Measurements from ENCODE around the gene SGO2. TPM values are rescaled to one million over a fixed set of nuclear protein-coding genes. Genes with fewer than 3 reads are reported as not detected.

SGO2 gene
- total and polyA plus RNA-seq, 2 donors (not counting 1 experiment from before 2014, with no cell fraction given), result 0.89 to 5.3 TPM

- H3K9me3 ChIP-seq (ENCODE audit: control extremely low read depth in 1 of 3, control insufficient read depth in 2 of 3, insufficient read depth in 1 of 3, low read length in 2 of 3), result no peaks in the 10 kb centered on the region
- H3K4me3 ChIP-seq (ENCODE audit: control extremely low read depth in 1 of 5, extremely low read depth in 1 of 5, insufficient read depth in 1 of 5, low read depth in 2 of 5, low read length in 4 of 5), result no peak overlapping the region
- ChIA-PET CTCF (no interaction called here), POLR2A (no interaction called here)
- no peak overlapping the region for H3K4me2 ChIP-seq (replicated peaks; ENCODE audit: low read depth, low read length, poor library complexity, severe bottlenecking)
- H3K27me3 Mint-ChIP-seq, result no peaks in the 10 kb centered on the region
- H3K36me3 ChIP-seq (replicated peaks in 1 of 2; ENCODE audit: control extremely low read depth in 1 of 2, control insufficient read depth in 1 of 2, extremely low read depth in 1 of 2, insufficient read depth in 2 of 2, low read length in 1 of 2), result peaks cover 23 to 53% of the 10 kb centered on the region in 2 experiments
- ATAC-seq (ENCODE audit: low read depth) (no peak), DNase-seq (no peak)
- no peaks in the 10 kb centered on the region for H3K4me1 Mint-ChIP-seq
- no peak overlapping the region for H3K27ac ChIP-seq (ENCODE audit: low read length in 2 of 2)
- no peak overlapping the region for H3K4me3 Mint-ChIP-seq
- WGBS (ENCODE audit: insufficient coverage), result 98% methylated on average over 22 of the region's 22 CpGs
- H4K20me1 ChIP-seq (ENCODE audit: control insufficient read depth, insufficient read depth, low read length, poor library complexity, severe bottlenecking), result no peaks in the 10 kb centered on the region
- H3K9me3 Mint-ChIP-seq (ENCODE audit: insufficient read depth), result no peaks in the 10 kb centered on the region
- no peaks in the 10 kb centered on the region for H3K79me2 ChIP-seq (ENCODE audit: control insufficient read depth, insufficient read depth, low read length)
- no peak for TF ChIP-seq EZH2 (IDR thresholded peaks at IDR 0.05; ENCODE audit: borderline replicate concordance, insufficient read depth, low read depth, low read length, poor library complexity, severe bottlenecking)
- TF ChIP-seq CTCF (IDR thresholded peaks at IDR 0.05), result no peak
- H3K4me1 ChIP-seq (ENCODE audit: control insufficient read depth in 2 of 2, insufficient read depth in 2 of 2, low read length in 2 of 2), result no peaks in the 10 kb centered on the region
- intact Hi-C loops (cut with micrococcal nuclease), result no loop called here
- H2AFZ ChIP-seq (ENCODE audit: insufficient read depth, low read depth, low read length, poor library complexity, severe bottlenecking), result no peak overlapping the region
- H3K9ac ChIP-seq (ENCODE audit: low read length), result no peak overlapping the region
- no peaks in the 10 kb centered on the region for H3K27me3 ChIP-seq (replicated peaks in 1 of 4; ENCODE audit: control extremely low read depth in 1 of 4, control insufficient read depth in 3 of 4, insufficient read depth in 4 of 4, low read length in 3 of 4)
- no peak overlapping the region for H3K27ac Mint-ChIP-seq
Observed at GRCh38 chr2:200490001-200490400, 36.0 kb upstream of the SGO2 start.

GRCh38 chr2:200492656-200493055 is 33.4 kb upstream of the SGO2 start:
- CTCF ChIA-PET, result interaction anchor here (2.2 kb wide), 1 partner anchor 9 kb away, joined by 11 read pairs; no protein-coding TSS in a partner anchor
- Histone ChIP-seq H3K4me1 (ENCODE audit: control insufficient read depth in 2 of 2, insufficient read depth in 2 of 2, low read length in 2 of 2) (no peaks in the 10 kb centered on the region), H3K27ac (ENCODE audit: low read length in 2 of 2) (no peak overlapping the region), H3K36me3 (replicated peaks in 1 of 2; ENCODE audit: control extremely low read depth in 1 of 2, control insufficient read depth in 1 of 2, extremely low read depth in 1 of 2, insufficient read depth in 2 of 2, low read length in 1 of 2) (peaks cover 26 to 62% of the 10 kb centered on the region in 2 experiments), H3K4me3 (ENCODE audit: control extremely low read depth in 1 of 5, extremely low read depth in 1 of 5, insufficient read depth in 1 of 5, low read depth in 2 of 5, low read length in 4 of 5) (no peak overlapping the region), H3K9ac (ENCODE audit: low read length) (no peak overlapping the region), H3K79me2 (ENCODE audit: control insufficient read depth, insufficient read depth, low read length) (no peaks in the 10 kb centered on the region), H4K20me1 (ENCODE audit: control insufficient read depth, insufficient read depth, low read length, poor library complexity, severe bottlenecking) (no peaks in the 10 kb centered on the region), H3K4me2 (replicated peaks; ENCODE audit: low read depth, low read length, poor library complexity, severe bottlenecking) (no peak overlapping the region), H3K9me3 (ENCODE audit: control extremely low read depth in 1 of 3, control insufficient read depth in 2 of 3, insufficient read depth in 1 of 3, low read length in 2 of 3) (no peaks in the 10 kb centered on the region), H3K27me3 (replicated peaks in 1 of 4; ENCODE audit: control extremely low read depth in 1 of 4, control insufficient read depth in 3 of 4, insufficient read depth in 4 of 4, low read length in 3 of 4) (no peaks in the 10 kb centered on the region), H2AFZ (ENCODE audit: insufficient read depth, low read depth, low read length, poor library complexity, severe bottlenecking) (no peak overlapping the region)
- Mint-ChIP-seq H3K4me1 (no peaks in the 10 kb centered on the region), H3K27ac (no peak overlapping the region), H3K9me3 (ENCODE audit: insufficient read depth) (no peaks in the 10 kb centered on the region), H3K27me3 (no peaks in the 10 kb centered on the region), H3K4me3 (no peak overlapping the region)
- TF ChIP-seq EZH2 (IDR thresholded peaks at IDR 0.05; ENCODE audit: borderline replicate concordance, insufficient read depth, low read depth, low read length, poor library complexity, severe bottlenecking) (no peak), CTCF (IDR thresholded peaks at IDR 0.05) (no peak)
- POLR2A ChIA-PET, result no interaction called here
- intact Hi-C loops (cut with micrococcal nuclease), result no loop called here
- no peak for DNase-seq
- ATAC-seq (ENCODE audit: low read depth), result no peak
